Activated B cell treated with CpG ODN at 0.5 μM for 24 hours (primary cell): ENCODE data around the gene KRT31. TPM values are rescaled to one million over a fixed set of nuclear protein-coding genes. Genes with fewer than 3 reads are reported as not detected.
"Not testable (repeated sequence)": the region's sequence is repeated elsewhere in the genome, so short reads cannot be mapped to it uniquely, and the experiment has no call there.

ENCODE experiments used
- ATAC-seq: fragments of 200-7000 bp; cut with Tn5 transposase; one replicate; pipeline ENCODE4 v1.10.0; 2021; ENCODE audit warnings: low read depth, mild to moderate bottlenecking, moderate library complexity
- CTCF ChIA-PET: fragments of 350-600 bp; sonication (Branson Sonifier 250); formaldehyde crosslinking; loops from one replicate; lab custom pipeline; 2021; ENCODE audit warnings: antibody characterized with exemption; lab: Charles Lee
- POLR2A ChIA-PET: fragments of 350-600 bp; sonication (Branson Sonifier 250); formaldehyde crosslinking; loops from one replicate; lab custom pipeline; 2021; ENCODE audit warnings: antibody characterized with exemption; lab: Charles Lee
- DNase-seq: peaks from one replicate; pipeline ENCODE4 v3.0.0; 2022
- H3K27ac Mint-ChIP-seq: one replicate; pipeline ENCODE4 v1.8.0; 2020; ENCODE audit warnings: mixed read lengths
- H3K27me3 Mint-ChIP-seq: one replicate; pipeline ENCODE4 v1.8.0; 2021; ENCODE audit warnings: mixed read lengths
- H3K36me3 Mint-ChIP-seq: one replicate; pipeline ENCODE4 v1.8.0; 2021; ENCODE audit warnings: low read depth, mixed read lengths
- H3K4me1 Mint-ChIP-seq: one replicate; pipeline ENCODE4 v1.8.0; 2021; ENCODE audit warnings: mixed read lengths
- H3K4me3 Mint-ChIP-seq: one replicate; pipeline ENCODE4 v1.8.0; 2020; ENCODE audit warnings: mild to moderate bottlenecking, mixed read lengths
- H3K9me3 Mint-ChIP-seq: one replicate; pipeline ENCODE4 v1.8.0; 2020; ENCODE audit warnings: mixed read lengths
- intact Hi-C: fragments of 100-400 bp; cut with micrococcal nuclease; formaldehyde crosslinking; loops from one replicate; pipeline ENCODE4 v1.15.1; 2024
- total RNA-seq: library from RNA; stranded (reverse); gene quantifications from 2 replicates; pipeline ENCODE4 v1.2.3, GENCODE V29; 2022
- TF ChIP-seq, protein P1 (sequence below): fragments of 200-600 bp; IDR thresholded peaks from one replicate; pipeline ENCODE4 v1.8.0; 2022; ENCODE audit warnings: antibody characterized with exemption, mild to moderate bottlenecking

KRT31 gene
- total RNA-seq, 1 donor from 2014 or later = not detected

DNA sequence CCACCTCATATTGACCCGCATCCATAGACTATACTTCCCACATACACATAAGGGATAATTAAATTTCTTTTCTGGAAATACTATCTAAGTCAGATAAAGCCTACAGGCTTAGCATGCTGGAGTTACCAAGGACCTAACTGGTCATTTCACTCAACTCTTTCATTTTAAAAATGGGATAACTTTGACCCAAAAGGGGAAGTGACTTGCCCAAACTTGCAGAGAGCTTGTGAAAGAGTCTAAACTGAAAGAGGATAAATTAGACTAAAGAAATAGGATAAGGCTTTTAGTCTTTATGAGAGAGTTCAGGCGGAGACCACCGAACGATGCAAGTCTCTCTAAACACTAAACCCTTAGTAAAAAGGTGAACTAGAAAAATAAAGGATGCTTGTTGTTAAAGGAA lies 42.9 kb downstream of the KRT31 start:
- H3K9me3 Mint-ChIP-seq = peaks cover 2% of the 10 kb centered on the region
- intact Hi-C loops = no loop called here
- ATAC-seq (no peak), DNase-seq (no peak)
- TF ChIP-seq, protein P1, sequence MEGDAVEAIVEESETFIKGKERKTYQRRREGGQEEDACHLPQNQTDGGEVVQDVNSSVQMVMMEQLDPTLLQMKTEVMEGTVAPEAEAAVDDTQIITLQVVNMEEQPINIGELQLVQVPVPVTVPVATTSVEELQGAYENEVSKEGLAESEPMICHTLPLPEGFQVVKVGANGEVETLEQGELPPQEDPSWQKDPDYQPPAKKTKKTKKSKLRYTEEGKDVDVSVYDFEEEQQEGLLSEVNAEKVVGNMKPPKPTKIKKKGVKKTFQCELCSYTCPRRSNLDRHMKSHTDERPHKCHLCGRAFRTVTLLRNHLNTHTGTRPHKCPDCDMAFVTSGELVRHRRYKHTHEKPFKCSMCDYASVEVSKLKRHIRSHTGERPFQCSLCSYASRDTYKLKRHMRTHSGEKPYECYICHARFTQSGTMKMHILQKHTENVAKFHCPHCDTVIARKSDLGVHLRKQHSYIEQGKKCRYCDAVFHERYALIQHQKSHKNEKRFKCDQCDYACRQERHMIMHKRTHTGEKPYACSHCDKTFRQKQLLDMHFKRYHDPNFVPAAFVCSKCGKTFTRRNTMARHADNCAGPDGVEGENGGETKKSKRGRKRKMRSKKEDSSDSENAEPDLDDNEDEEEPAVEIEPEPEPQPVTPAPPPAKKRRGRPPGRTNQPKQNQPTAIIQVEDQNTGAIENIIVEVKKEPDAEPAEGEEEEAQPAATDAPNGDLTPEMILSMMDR = no peak
- peaks cover 22% of the 10 kb centered on the region for H3K27me3 Mint-ChIP-seq
- no peak overlapping the region for H3K4me3 Mint-ChIP-seq
- H3K36me3 Mint-ChIP-seq = no peaks in the 10 kb centered on the region
- CTCF ChIA-PET = no interaction called here
- no peaks in the 10 kb centered on the region for H3K4me1 Mint-ChIP-seq
- POLR2A ChIA-PET = no interaction called here
- H3K27ac Mint-ChIP-seq = no peak overlapping the region

DNA sequence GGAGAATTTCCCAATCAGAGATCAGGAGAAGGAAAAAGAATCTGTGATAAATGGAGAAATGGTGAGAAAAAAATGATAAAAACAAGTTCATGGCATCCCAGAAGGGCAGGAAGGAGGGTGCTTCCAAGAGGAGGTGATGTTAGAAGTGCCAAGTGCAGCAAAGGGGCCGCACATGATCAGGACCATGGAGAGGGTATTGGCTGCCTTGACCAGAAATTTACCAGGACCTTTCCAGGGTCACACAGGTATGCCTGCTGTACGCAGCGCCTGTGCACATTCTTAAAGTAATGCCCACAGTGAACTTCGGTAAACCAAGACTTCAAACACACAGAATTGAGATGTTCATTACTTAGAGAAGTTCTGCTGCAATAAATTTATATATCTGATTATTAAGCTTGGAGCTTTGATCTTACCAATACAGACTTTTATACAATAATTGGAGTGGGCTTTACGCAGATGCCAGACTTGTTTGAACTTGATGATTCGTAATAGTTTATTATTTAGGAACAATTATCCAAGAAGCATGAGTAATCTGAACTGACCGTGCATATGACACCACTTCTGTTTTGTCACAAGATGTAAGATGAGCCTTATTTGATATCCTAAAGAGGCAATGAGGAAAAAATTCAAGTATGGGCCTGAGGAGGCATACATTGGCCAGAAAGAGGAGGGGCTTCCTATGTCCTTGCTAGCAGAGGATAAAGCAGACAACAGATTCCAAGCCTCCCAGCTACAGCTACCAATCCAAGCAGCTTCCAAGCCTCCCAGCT lies 44.6 kb downstream of the KRT31 start:
- intact Hi-C loops = no loop called here
- CTCF ChIA-PET = no interaction called here
- ATAC-seq = no peak
- DNase-seq = no peak
- POLR2A ChIA-PET = no interaction called here
- H3K27me3 Mint-ChIP-seq = peaks cover 20% of the 10 kb centered on the region
- no peaks in the 10 kb centered on the region for H3K36me3 Mint-ChIP-seq
- H3K27ac Mint-ChIP-seq = no peak overlapping the region
- TF ChIP-seq, protein P1 = no peak
- no peaks in the 10 kb centered on the region for H3K4me1 Mint-ChIP-seq
- no peak overlapping the region for H3K4me3 Mint-ChIP-seq
- peaks cover 2% of the 10 kb centered on the region for H3K9me3 Mint-ChIP-seq

DNA sequence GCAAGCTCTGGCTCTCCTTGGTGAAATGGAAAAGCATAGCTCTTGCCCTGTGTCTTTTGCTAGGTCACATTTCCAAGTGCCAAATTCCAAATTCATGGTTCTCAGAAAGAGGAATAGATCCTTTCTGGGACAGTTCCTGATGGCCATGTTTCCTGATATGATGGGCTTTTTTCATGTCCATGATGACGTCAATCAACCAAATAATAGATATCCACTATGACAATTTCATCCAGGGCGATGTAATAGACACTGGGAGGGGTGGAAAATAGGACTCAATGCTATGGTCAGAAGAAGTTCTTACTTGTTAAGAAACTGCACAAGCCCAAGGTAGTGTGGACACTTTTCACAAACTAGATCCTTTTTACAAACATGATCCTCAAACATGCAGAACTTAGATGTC lies 46.2 kb downstream of the KRT31 start:
- ChIA-PET CTCF (no interaction called here), POLR2A (interaction anchor here (0.7 kb wide), 1 partner anchor 13 kb away, joined by 7 read pairs; no protein-coding TSS in a partner anchor)
- Mint-ChIP-seq H3K27ac (no peak overlapping the region), H3K4me3 (no peak overlapping the region), H3K9me3 (no peaks in the 10 kb centered on the region), H3K4me1 (no peaks in the 10 kb centered on the region), H3K36me3 (no peaks in the 10 kb centered on the region), H3K27me3 (peaks cover 14% of the 10 kb centered on the region)
- DNase-seq = no peak
- TF ChIP-seq, protein P1 = no peak
- intact Hi-C loops = no loop called here
- no peak for ATAC-seq

DNA sequence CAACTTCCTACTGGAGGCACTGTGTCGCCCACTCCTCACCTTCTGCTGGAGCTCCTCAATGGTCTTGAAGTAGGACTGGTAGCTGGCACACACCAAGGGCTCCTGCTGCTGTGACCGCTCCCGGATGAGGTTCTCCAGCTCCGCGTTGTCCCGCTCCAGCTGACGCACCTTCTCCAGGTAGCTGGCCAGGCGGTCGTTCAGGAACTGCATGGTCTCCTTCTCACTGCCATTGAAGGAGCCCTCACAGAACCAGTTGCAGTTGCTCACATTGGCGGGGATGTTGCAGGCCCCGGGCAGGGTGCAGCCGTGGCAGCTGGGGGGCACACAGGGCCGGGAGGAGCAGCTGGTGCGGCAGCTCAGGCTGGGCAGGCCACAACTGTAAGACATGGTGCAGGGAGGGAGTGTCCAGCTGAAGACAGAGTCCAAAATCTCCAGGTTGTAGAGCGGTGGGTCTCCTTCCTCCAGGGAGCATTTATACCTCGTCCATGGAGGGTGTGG lies 47.0 kb downstream of the KRT31 start, which contains the start of gene KRT33A:
KRT33A (minus strand) TSS at position 448 of the 498 bp plus-strand sequence; CDS start at position 387, 61 bp downstream.
- H3K4me1 Mint-ChIP-seq, DNase-seq, intact Hi-C loops, H3K27ac Mint-ChIP-seq, H3K36me3 Mint-ChIP-seq, H3K4me3 Mint-ChIP-seq, CTCF ChIA-PET, ATAC-seq, H3K9me3 Mint-ChIP-seq: not testable (repeated sequence)
- peaks cover 12% of the 10 kb centered on the region for H3K27me3 Mint-ChIP-seq
- POLR2A ChIA-PET = interaction anchor here (0.7 kb wide), 1 partner anchor 13 kb away, joined by 7 read pairs; no protein-coding TSS in a partner anchor

DNA sequence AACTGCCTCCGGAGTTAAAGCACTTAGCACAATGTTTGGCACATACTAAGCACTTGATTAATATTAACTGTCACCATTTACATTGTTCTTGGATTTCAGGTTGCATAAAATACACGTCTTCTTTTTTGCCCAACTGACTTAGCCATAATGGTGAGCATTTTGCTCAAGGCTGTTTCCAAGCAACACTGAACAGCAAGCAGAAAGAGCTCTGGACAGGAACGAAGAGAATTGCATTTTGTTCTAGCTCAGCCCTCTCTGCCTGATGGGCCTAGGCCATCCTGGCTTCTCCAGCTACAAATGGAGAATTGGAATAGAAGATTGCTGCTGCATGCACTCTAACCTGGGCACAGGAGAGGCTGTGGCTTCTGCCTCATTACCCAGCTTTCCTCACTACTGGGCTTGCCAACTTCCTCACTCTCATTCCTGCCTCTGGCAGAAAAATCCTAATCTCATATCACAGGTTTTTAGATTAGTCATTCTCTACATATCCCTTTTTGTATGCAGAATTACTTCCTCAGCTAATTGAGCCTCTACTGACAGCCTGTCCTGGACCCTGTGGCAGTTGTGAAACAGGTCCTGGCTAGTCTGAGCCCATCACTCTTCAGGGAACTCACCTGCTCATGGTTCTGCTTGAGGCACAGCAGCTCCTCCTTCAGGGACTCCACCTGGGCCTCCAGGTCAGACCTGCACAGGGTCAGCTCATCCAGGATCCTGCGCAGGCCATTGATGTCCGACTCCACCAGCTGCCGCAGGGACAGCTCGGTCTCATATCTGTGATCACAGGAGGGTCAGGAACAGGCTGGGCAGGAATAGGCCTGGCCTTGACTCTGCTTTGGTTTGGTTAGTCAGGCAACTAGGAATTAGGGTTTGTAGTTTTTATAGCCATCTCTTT lies 49.3 kb downstream of the KRT31 start:
- peaks cover 18% of the 10 kb centered on the region for H3K27me3 Mint-ChIP-seq
- intact Hi-C loops = no loop called here
- DNase-seq = no peak
- no peaks in the 10 kb centered on the region for H3K36me3 Mint-ChIP-seq
- TF ChIP-seq, protein P1 = no peak
- CTCF ChIA-PET = no interaction called here
- no peak overlapping the region for H3K4me3 Mint-ChIP-seq
- no peak for ATAC-seq
- H3K9me3 Mint-ChIP-seq = peaks cover 2% of the 10 kb centered on the region
- POLR2A ChIA-PET = no interaction called here
- H3K27ac Mint-ChIP-seq = no peak overlapping the region
- no peaks in the 10 kb centered on the region for H3K4me1 Mint-ChIP-seq

DNA sequence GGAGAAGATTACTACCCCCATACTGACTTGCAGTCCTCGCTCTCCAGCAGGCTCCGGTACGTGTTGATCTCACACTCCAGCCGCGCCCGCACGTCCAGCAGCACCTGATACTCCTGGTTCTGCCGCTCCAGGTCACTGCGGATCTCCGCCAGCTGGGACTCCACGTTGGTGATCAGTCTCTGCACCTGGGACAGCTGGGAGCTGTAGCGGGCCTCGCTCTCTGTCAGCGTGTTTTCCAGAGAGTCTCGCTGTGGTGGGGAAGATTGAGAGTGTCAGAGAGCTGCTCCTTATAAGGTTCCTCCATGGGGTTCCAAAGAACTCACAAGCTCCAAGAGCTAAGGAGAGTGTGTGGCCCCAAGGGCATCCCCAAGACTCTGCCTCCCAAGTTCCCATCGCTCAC lies 51.0 kb downstream of the KRT31 start:
- CTCF ChIA-PET, H3K36me3 Mint-ChIP-seq, H3K4me3 Mint-ChIP-seq, ATAC-seq, intact Hi-C loops, H3K27ac Mint-ChIP-seq, H3K4me1 Mint-ChIP-seq, POLR2A ChIA-PET, DNase-seq: not testable (repeated sequence)
- peaks cover 14% of the 10 kb centered on the region for H3K9me3 Mint-ChIP-seq
- peaks cover 11% of the 10 kb centered on the region for H3K27me3 Mint-ChIP-seq
